Measurements from ENCODE around the gene CNTFR.

GRCh38 chr9:34510497-34511468, 78.7 kb downstream of the CNTFR start:
- TF ChIP-seq CTCF (IDR thresholded peaks at IDR 0.05) (no peak), POLR2A (IDR thresholded peaks at IDR 0.05) (no peak)

All from Peyer's patch (tissue), 4 donors.